K562 (cell line): Measurements from ENCODE around the gene TTLL12. TPM values are rescaled to one million over a fixed set of nuclear protein-coding genes. Genes with fewer than 3 reads are reported as not detected.

Source experiments
- DNMT1 ChIP-seq: fragments of 450-650 bp; IDR thresholded peaks from 2 replicates; pipeline ENCODE4 v1.6.1; 2016; ENCODE audit warnings: antibody characterized with exemption, mild to moderate bottlenecking
- MYC ChIP-seq, 2 experiments: fragments of 250-450 bp in 1 of 2; sonication (Bioruptor Pico) in 1 of 2; IDR thresholded peaks; 2 replicates each; pipeline versions ENCODE4 v1.5.1 to v1.6.1; 2012 to 2021; ENCODE audit warnings: low read depth in 2 of 2, borderline replicate concordance in 1 of 2, improper control_type of control experiment in 1 of 2, low read length in 1 of 2, mild to moderate bottlenecking in 1 of 2, moderate library complexity in 1 of 2
- NFIC ChIP-seq: fragments of 450-650 bp; IDR thresholded peaks from 2 replicates; pipeline ENCODE4 v1.6.1; 2017; ENCODE audit warnings: mild to moderate bottlenecking, inconsistent platforms
- POLR2AphosphoS2 ChIP-seq: IDR thresholded peaks from 2 replicates; pipeline ENCODE4 v1.6.1; 2012; ENCODE audit warnings: low read length, improper control_type of control experiment
- SMAD1 ChIP-seq: fragments of 150-350 bp; IDR thresholded peaks from 2 replicates; pipeline ENCODE4 v1.6.1; 2014; ENCODE audit warnings: low read length, low read depth; ENCODE audit not compliant: partially characterized antibody
- SMAD4 ChIP-seq: fragments of 250-450 bp; sonication (Bioruptor Pico); conservative IDR thresholded peaks from 2 replicates; pipeline ENCODE4 v1.8.0; 2021; ENCODE audit warnings: inconsistent platforms, mild to moderate bottlenecking, moderate library complexity
- TAL1 ChIP-seq: fragments of 450-650 bp; IDR thresholded peaks from 2 replicates; pipeline ENCODE4 v1.6.1; 2016; ENCODE audit warnings: mild to moderate bottlenecking
- ZNF431 ChIP-seq: sonication (generic); formaldehyde crosslinking; IDR thresholded peaks from 2 replicates; pipeline ENCODE4 v1.8.0; 2022; ENCODE audit warnings: mild to moderate bottlenecking, missing genetic modification reagents
- polyA plus RNA-seq, 8 experiments: library from polyadenylated mRNA; depleted of rRNA in 4 of 8; stranded (reverse) in 5 of 8; unstranded in 3 of 8; fragments of >200 nt; fragmentation: Nextera tagmentation in 2 of 8; fragmentation: Illumina TruSeq in 1 of 8; extraction: Ambion mirVana in 2 of 8; extraction: Trizol in 1 of 8; gene quantifications; 2 replicates each; pipeline versions ENCODE4 v1.2.1 to v1.2.3, GENCODE V29; 2011 to 2014; ENCODE audit warnings: inconsistent platforms in 1 of 8, missing spikeins in 1 of 8
- total RNA-seq, 7 experiments: library from RNA; depleted of rRNA in 6 of 7; stranded (reverse); fragments of >200 nt in 6 of 7; fragmentation: Illumina TruSeq in 2 of 7; extraction: Trizol in 2 of 7; gene quantifications; 2 replicates each; pipeline versions ENCODE4 v1.2.1 to v1.2.3, GENCODE V29; 2011 to 2021; ENCODE audit warnings: low replicate concordance in 1 of 7
- TF ChIP-seq, protein P1 (sequence below): fragments of 450-650 bp; IDR thresholded peaks from 2 replicates; pipeline ENCODE4 v1.6.1; 2017; ENCODE audit warnings: antibody characterized with exemption, mild to moderate bottlenecking
- TF ChIP-seq, protein P2 (sequence below): fragments of 450-650 bp; IDR thresholded peaks from 2 replicates; pipeline ENCODE4 v1.6.1; 2014; ENCODE audit warnings: low read depth, mild to moderate bottlenecking, moderate library complexity, borderline replicate concordance
- TF ChIP-seq, protein P3 (sequence below): conservative IDR thresholded peaks from 2 replicates; pipeline ENCODE4 v1.6.1; 2011; ENCODE audit warnings: low read depth, mild to moderate bottlenecking, low read length; ENCODE audit not compliant: control insufficient read depth

Gene TTLL12
- total and polyA plus RNA-seq, 9 of the 15 experiments (the other 6 are each of a cell fraction or from before 2014, with no cell fraction given), result 1.3 to 128 (median 43.0) TPM

DNA sequence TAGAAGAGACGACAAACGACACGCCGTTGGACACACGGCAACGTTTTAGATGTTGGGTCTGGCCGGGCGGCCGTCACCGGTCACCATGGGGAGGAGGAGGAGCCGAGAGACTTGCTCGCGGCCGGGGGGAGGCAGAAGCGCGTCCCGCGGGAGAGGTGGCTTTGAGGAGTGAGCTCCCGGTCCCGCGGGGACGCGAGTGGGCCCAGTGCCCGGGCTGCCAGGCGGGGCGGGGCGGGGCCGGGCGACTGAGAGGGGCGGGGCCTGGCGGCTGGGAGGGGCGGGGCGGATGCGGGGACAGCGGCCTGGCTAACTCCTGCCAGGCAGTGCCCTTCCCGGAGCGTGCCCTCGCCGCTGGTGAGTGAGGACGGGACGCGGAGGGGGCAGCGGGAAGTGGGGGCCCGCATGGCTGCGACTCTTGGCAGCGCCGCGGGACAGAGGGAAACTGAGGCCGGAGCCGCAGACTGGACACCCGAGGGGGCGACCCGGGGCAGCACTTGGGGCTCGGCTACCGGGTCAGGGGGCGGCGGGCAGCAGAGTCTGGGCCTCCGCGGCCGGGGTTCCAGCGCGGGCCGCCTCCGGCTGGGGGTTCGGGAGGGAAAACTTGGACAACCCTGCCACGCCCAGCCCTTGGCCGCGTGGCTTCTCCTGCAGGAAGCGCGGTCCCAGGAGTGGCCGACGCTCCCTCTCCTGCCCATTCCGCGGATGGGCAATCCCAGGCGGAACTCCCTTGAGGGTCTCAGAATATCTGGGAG, 35.5 kb downstream of the TTLL12 start, which contains the start of gene TSPO (continued):
- TF ChIP-seq, protein P1, sequence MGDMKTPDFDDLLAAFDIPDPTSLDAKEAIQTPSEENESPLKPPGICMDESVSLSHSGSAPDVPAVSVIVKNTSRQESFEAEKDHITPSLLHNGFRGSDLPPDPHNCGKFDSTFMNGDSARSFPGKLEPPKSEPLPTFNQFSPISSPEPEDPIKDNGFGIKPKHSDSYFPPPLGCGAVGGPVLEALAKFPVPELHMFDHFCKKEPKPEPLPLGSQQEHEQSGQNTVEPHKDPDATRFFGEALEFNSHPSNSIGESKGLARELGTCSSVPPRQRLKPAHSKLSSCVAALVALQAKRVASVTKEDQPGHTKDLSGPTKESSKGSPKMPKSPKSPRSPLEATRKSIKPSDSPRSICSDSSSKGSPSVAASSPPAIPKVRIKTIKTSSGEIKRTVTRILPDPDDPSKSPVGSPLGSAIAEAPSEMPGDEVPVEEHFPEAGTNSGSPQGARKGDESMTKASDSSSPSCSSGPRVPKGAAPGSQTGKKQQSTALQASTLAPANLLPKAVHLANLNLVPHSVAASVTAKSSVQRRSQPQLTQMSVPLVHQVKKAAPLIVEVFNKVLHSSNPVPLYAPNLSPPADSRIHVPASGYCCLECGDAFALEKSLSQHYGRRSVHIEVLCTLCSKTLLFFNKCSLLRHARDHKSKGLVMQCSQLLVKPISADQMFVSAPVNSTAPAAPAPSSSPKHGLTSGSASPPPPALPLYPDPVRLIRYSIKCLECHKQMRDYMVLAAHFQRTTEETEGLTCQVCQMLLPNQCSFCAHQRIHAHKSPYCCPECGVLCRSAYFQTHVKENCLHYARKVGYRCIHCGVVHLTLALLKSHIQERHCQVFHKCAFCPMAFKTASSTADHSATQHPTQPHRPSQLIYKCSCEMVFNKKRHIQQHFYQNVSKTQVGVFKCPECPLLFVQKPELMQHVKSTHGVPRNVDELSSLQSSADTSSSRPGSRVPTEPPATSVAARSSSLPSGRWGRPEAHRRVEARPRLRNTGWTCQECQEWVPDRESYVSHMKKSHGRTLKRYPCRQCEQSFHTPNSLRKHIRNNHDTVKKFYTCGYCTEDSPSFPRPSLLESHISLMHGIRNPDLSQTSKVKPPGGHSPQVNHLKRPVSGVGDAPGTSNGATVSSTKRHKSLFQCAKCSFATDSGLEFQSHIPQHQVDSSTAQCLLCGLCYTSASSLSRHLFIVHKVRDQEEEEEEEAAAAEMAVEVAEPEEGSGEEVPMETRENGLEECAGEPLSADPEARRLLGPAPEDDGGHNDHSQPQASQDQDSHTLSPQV, result peak; percentile 88
- TF ChIP-seq DNMT1 (no peak), ZNF431 (CRISPR knock-in tag) (no peak), SMAD1 (no peak), POLR2AphosphoS2 (no peak), MYC (IDR thresholded peaks at IDR 0.05; ENCODE audit: low read depth, low read length) (peak; percentile 77), MYC (CRISPR knock-in tag; IDR thresholded peaks at IDR 0.05; ENCODE audit: borderline replicate concordance, low read depth) (no peak), TAL1 (no peak), NFIC (peak; percentile 31), SMAD4 (peak; percentile 41)
- TF ChIP-seq, protein P2, sequence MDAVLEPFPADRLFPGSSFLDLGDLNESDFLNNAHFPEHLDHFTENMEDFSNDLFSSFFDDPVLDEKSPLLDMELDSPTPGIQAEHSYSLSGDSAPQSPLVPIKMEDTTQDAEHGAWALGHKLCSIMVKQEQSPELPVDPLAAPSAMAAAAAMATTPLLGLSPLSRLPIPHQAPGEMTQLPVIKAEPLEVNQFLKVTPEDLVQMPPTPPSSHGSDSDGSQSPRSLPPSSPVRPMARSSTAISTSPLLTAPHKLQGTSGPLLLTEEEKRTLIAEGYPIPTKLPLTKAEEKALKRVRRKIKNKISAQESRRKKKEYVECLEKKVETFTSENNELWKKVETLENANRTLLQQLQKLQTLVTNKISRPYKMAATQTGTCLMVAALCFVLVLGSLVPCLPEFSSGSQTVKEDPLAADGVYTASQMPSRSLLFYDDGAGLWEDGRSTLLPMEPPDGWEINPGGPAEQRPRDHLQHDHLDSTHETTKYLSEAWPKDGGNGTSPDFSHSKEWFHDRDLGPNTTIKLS, result peak; percentile 40; the same call in 1 of the 2 replicates
- TF ChIP-seq, protein P3, sequence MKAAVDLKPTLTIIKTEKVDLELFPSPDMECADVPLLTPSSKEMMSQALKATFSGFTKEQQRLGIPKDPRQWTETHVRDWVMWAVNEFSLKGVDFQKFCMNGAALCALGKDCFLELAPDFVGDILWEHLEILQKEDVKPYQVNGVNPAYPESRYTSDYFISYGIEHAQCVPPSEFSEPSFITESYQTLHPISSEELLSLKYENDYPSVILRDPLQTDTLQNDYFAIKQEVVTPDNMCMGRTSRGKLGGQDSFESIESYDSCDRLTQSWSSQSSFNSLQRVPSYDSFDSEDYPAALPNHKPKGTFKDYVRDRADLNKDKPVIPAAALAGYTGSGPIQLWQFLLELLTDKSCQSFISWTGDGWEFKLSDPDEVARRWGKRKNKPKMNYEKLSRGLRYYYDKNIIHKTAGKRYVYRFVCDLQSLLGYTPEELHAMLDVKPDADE, result 0 out of 2 replicates have a peak, but pooled peaks have one; percentile 26
